22Rv1 (cell line): Measurements from ENCODE around the gene TAGLN.

Experiments used
- ZFX ChIP-seq: fragments of 450-650 bp; IDR thresholded peaks from 2 replicates; pipeline ENCODE4 v1.6.1; 2017; ENCODE audit warnings: antibody characterized with exemption, borderline replicate concordance
- TF ChIP-seq, protein P1 (sequence below): fragments of 450-650 bp; IDR thresholded peaks from 2 replicates; pipeline ENCODE4 v1.5.1; 2017; ENCODE audit warnings: mild to moderate bottlenecking

DNA sequence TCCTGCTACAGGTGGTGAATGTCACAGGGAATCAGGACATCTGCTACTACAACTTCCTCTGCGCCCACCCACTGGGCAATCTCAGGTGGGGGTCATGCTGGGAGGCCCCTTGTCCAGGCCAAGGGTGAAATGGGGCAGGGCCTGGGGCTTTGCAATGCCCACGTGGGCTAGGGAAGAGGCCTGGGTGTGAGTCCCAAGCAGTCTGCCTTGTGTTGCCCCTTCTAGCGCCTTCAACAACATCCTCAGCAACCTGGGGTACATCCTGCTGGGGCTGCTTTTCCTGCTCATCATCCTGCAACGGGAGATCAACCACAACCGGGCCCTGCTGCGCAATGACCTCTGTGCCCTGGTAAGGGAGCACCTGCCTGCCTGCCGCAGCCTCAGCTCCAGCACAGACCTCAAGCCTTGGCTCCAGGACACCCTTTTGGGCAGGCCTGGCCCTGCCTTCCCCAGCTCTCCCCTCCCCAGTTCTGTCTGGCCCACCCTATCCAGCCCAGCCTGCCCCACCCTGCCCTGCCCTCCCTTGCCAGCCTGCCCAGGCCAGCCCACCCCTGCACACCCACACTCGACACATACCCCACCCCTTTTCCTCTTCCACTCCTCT lies 9.1 kb upstream of the TAGLN start:
- TF ChIP-seq, protein P1, sequence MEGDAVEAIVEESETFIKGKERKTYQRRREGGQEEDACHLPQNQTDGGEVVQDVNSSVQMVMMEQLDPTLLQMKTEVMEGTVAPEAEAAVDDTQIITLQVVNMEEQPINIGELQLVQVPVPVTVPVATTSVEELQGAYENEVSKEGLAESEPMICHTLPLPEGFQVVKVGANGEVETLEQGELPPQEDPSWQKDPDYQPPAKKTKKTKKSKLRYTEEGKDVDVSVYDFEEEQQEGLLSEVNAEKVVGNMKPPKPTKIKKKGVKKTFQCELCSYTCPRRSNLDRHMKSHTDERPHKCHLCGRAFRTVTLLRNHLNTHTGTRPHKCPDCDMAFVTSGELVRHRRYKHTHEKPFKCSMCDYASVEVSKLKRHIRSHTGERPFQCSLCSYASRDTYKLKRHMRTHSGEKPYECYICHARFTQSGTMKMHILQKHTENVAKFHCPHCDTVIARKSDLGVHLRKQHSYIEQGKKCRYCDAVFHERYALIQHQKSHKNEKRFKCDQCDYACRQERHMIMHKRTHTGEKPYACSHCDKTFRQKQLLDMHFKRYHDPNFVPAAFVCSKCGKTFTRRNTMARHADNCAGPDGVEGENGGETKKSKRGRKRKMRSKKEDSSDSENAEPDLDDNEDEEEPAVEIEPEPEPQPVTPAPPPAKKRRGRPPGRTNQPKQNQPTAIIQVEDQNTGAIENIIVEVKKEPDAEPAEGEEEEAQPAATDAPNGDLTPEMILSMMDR, result no peak
- TF ChIP-seq ZFX, result no peak
